CD4-positive, alpha-beta T cell treated with Interferon alpha-2 for 1 hour (primary cell): Measurements from ENCODE around the gene PODNL1.

ENCODE experiments used
- DNase-seq, 2 donors: peaks; one replicate each; pipeline ENCODE4 v3.0.0-alpha.2; 2020 to 2022

The PODNL1 gene

DNA sequence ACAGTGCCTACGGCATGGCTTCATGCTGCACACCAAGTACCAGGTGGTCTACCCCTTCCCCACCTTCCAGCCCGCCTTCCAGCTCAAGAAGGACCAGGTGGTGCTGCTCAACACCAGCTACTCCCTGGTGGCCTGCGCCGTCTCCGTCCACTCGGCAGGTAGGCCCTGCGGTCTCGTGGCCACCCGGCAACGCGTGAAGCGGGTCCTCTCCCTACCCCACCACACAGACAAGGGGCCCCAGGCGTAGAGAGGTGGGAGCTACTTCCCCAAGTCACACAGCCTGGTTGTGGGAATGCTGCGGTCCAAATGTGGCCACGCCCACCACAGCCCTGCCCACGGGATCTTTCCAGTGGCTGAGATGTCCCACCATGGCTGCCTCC is 18.1 kb upstream of the PODNL1 start:
- no peak for DNase-seq

DNA sequence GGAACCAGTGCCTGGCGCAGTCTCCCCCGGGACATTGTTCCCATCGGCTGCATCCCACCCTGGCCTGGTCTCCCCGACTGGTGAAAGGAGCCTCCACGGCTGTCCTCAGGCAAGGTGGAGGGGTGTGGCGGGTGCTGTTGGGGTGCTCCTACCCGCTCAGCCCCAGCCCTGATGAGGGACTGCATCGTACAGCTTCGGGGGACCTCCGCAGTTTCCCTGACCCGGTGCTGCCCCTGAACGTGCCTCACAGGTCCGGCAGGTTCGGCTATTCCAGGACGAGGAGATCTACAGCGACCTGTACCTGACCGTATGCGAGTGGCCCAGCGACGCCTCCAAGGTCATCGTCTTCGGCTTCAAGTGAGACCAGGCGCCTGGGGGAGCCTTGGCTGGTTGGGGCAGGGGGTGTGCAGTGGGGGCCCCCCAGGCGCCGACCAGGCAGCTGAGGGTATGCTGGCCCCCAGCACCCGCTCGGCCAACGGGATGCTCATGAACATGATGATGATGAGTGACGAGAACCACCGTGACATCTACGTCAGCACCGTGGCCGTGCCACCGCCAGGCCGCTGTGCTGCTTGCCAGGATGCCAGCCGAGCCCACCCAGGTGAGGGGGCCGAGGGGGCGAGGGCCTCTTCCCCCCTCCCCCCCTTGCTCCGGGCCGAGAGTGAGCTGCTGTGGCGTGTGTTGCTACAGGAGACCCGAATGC is 17.6 kb upstream of the PODNL1 start:
- DNase-seq: no peak

DNA sequence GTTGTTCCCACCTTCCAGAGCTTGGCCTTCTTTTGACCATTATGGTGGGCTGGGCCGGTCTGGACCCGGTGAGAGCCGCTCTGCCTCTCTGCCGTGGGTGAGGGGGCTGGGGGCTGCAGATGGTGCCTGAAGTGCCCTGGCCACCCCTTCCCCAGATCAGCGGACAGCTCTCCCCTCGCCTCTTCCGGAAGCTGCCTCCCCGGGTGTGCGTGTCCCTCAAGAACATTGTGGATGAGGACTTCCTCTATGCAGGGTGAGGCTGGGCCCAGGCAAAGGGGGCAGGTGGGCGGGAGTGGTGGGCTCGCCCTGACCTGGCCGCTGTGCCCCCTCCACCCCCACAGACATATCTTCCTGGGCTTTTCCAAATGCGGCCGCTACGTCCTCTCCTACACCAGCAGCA is 16.0 kb upstream of the PODNL1 start:
- no peak for DNase-seq

DNA sequence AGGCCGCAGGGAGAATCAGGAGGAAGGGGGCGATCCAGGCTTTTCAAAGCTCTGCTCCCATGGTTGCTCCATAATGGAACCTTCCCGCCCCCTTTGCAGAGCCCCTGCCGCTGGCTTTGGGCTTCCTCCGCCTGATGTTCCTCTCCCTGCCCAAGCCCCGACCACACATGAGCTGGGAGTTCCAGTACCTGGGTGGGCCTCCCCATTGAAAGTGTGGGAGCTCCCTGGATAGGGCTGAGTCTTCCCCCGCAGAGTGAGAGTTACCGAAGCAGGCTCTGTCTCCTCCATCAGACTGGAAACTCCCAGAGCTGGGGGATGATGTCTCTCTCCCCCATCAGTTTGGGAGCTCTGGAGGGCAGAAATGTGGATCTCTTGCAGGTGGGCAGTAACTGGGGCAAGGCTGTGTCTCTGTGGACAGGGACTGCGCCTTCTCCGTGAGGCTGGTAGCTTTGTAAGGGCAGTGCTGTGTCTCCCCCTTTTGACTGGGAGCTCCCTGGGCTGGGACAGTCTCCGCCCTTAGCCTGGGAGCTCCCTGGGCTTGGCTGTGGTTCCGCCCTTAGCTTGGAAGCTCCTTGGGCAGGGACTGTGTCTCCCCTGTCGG is 14.8 kb upstream of the PODNL1 start:
- DNase-seq: no peak

DNA sequence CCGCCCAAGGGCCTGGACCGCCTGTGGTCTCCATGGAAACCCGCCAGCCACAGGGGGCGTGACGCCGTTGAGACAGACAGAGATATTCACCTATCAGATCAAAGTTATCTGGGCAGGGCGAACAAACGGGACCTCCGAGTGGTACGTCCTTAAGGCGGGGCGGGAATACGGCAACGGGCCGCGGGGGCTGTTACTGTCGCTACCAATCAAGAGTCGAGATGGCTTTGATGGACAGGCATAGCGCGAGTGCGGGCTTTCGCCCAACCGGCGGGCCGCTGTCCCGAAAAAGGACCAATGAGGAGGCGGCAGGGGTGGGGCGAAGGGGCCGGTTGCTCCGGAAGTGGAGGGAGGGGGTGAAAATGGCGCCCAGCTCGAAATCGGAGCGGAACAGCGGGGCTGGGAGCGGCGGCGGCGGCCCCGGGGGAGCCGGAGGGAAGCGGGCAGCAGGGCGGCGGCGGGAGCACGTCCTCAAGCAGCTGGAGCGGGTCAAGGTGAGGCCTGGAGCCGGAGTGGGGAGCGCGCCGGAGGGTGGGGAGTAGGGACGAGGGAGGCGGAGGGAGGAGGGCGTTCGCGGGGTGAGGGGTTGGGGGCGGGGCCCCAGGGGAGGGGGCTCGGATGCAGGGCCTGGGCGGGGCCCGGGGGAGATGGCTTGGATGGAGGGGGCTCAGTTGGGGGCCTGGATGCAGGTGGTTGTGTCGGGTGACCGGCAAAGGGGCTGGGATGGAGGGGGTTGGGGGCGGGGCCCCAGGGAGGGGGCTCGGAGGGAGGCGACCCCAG is 14.1 kb upstream of the PODNL1 start, which contains the start of gene DCAF15:
Gene DCAF15 (plus strand): TSS at position 356 of the 777 bp plus-strand sequence. CDS start 4 bp downstream, at position 360.
- peak; percentile 100 for DNase-seq

DNA sequence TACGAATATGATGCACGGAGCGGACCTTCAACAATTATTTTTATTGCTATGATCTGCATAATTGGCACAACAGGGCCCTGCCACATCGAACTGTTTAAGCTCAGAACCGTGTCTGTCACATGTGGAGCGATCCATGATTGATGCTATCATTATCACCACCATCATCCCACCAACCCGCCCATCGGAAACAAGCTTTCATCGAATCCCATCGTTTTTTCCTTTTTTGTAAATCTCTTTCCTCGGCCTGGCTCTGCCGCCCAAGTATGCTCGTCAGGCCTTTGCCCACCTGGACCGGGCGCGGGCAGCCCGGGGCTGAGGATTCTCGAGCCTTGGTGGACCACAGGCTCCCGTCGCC is 13.6 kb upstream of the PODNL1 start:
- DNase-seq: no peak

DNA sequence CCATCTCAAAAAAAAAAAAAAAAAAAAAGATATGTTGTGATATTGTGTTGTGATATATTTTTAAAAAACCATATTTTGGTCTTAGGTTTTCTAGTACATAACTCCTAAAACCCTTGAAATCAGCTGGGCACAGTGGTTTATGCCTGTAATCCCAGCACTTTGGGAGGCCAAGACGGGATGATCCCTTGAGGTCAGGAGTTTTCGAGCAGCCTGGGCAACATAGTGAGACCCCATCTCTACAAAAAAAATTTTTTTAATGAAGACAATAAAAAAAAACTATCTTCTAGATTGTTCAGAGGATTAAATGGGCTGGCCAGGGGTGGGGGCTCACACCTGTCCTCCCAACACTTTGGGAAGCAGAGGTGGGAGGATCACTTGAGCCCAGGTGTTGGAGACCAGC is 12.8 kb upstream of the PODNL1 start:
- DNase-seq: no peak

DNA sequence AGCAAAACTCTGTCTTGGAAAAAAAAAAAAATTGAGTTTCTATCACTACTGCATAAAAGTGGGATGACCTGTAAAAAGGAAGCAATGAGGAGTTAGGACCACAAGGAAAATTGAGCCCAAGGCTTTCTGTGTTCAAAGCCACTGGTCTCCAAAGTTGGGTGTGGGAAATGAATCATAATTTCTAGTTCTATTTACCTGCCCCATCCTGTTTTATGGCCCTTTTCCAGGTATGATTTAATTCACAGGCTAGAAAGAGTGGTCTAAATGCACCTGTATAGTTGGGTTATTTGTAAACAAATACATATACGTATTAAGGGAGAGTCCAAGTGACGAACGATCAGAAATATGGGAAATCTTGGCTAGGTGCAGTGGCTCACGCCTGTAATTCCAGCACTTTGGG is 8.2 kb upstream of the PODNL1 start:
- DNase-seq: no peak

DNA sequence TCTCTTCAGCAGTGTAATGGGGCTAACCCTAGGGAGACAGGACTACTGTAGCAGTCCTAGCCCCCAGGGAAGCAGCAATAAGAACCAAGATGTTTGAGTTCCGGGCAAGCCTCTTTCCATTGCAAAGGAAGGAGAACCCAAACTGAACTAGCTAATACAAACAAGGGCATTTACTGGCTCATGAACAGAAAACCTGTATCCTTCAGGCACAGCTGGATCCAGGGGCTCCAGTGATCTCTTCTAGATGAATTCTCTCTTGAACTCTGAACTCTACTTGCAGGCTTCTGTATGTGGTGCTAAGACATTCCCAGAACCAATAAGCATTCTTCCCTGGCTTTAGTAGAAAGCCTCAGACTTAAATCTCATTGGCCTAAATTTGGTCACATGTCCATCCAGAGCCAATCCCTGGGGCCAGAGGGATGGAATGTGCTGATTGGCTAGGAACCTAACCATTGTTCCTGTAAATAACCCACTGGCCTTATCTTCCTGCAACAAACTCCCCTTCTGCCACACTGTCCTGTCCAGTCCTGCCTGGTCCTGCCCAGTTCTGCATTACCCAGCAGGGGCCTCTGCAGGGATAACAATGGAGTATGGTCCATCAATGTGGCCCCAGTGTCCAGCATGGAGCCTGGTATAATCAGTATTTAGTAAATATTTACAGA is 3.9 kb upstream of the PODNL1 start:
- DNase-seq: no peak

DNA sequence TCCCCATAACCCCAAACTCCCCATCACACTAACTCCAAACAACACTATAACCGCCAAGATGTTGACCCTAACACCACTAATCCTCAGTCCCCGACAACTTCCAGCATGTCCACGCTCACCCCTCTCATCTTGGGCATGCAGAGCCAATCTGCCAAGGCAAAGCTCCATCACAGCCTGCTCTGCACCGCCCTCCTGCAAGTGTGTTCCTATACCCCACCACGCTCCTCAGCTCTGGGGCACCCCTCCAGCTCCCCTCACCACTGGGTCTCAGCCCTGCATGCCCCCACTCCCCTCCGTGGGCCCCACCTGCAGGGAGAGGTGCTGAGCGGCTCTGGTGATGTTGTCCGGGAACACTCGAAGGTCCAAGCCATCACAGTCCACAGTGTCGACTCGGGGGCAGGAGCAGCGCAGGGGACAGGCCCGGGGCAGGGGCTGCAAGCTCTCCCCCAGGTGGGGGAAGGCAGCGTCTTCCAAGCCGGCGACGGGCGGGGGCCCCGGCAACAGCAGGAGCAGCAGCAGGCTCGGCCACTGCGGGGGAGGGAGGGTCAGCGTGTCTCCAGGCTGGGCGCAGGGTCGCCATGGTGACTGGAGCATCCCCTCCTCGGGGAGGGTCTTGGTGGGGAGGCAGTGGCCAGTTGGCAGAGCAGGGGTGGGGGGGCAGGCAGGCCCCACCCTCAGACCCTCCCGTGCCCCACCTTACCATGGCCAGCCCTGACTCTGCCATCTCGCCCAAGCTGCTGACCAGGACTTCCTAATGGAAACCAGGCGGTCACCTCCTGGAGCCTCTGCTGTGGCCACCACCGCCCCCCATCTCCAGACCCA is 527 bp downstream of the PODNL1 start:
- no peak for DNase-seq

DNA sequence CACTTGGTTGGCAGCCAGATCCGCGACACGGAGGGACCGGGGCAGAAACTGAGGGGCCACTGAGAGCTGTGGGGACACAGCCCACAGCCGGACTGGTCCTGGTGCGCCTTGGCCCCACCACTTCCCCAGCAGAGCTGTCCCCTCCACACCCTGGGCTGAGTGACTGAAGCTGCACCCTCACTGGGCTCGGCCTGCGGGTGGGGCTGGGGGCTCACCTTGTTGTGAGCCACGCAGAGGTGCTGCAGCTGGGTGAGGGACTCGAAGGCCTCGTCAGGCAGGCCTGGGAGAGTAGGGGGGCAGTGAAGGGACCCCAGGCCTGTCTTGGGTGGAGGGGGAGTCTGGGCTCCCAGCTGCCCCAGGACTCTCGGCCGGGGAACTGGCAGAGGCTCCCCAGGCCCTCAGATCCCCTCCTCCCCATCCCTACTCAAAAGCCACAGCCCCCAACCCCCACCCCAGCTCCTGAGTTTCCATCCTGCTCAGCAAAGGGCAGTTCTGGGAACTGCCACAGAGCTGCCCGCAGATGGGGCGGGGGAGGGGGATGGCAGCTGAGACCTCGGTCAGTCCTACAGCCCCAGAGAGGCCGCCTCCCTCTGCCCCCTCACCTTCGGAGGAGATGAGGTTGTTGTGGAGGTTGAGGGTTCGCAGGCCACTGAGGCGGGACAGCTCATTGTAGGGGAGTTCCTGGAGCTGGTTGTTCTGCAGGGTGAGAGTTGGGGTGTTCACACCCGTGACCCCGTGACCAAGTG is 2.3 kb downstream of the PODNL1 start:
- DNase-seq: no peak

DNA sequence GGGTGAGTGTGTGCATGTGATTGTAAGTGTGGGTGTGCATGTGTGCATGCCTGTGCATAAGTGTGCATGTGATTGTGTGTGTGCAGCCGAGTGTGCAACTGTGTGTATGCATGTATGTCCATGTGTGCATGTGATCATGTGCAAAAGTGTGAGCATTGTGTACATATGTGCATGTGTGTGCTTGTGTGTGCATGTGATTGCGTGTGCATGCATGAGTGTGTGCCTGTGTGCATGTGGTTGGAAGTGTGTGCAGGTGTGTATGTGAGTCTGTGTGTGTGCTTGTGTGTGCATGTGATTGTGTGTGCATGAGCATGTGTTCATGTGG is 3.5 kb downstream of the PODNL1 start:
- no peak for DNase-seq

DNA sequence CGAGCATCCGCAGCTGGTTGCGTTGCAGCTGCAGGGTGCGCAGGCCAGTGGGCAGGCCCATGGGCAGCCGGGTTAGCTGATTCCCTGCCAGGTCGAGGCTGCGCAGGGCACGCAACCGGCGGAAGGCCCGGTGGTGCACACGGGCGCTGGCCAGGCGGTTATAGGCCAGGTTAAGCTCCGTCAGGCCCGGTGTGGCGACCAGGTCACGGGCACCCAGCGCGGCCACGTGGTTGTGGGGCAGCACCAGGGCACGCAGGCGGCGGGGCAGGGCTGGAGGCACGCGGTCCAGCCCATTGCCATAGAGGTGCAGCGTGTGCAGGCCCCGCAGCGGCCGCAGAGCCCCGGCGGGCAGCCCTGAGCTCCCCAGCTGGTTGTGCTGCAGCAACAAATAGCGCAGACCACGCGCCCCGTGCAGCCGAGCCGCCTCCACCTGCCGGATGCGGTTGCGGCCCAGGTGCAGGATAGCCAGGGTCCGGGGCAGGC is 5.3 kb downstream of the PODNL1 start:
- DNase-seq: no peak

DNA sequence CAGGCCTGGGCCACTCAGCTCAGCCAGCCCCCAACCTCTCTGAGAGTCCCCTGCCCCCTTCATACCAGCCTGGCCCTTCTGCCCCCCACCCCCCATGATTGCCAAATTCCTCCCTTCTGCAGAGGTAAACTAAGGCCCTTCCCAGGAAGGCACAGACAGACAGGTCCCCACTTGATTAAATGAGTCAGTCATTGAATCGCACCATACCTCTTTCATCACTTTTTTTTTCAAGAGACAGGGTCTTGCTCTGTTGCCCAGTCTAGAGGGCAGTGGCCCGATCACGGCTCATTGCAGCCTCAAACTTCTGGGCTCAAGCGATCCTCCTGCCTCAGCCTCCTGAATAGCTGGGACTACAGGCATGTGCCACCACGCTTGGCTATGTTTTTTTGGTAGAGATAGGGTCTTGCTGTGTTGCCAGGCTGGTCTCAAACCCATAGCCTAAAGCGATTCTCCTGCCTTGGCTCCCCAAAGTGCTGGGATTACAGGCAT is 6.0 kb downstream of the PODNL1 start:
- DNase-seq: no peak

DNA sequence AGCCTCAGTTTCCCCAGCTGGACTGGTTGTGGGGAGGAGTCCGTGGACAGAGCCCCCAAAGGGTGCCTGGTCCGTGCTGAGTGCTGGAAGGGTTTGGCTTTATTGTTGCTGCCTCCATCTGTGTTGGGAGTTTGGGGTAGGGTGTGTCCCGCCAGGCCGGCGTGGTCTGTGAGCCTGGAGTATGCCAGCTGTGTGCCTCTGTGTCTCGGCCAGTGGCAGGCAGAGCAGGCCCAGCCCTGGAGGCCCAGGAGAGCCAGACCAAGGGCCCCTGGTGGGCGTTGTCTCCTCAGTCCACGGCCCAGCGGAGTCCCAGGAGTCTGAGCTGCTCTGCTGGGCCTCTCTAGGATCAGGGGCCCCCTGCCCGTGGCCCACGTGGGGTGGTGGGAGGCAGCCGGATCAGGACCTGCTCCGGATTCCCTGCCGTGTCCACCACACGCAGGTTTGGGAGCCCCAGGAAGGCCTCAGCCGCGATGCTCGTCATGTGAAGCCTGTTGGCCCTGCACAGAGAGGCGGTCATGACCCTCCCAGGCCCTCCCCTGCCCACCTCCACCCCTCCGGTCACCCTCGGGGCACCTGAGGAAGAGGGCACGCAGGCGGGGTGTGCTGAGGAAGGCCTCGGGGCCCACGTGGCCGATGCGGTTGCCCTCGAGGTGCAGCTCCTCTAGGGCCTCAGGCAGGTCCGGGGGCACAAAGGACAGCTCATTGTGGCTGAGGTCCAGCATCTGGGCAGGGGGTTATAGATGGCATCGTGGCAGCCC is 6.6 kb downstream of the PODNL1 start:
- no peak for DNase-seq

DNA sequence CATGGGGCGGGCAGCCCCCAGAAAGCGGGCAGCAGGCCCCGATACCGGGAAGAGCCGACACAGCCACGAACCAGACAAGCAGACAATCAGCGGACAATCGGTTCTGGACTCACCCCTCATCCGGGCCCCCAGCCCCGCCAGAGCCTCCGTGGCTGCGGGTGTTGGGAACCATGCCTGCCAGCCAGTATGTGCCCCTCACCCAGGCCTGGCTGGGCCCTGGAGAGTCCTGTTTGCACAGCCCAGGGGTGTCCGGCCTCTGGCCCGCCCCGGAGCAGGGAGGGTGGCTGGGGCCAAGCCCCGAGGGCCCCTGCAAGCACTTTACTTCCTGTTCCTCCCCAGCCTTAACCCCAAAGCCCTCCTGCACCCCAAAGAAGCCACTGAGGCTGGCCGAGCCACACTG is 7.8 kb downstream of the PODNL1 start:
- DNase-seq: no peak

DNA sequence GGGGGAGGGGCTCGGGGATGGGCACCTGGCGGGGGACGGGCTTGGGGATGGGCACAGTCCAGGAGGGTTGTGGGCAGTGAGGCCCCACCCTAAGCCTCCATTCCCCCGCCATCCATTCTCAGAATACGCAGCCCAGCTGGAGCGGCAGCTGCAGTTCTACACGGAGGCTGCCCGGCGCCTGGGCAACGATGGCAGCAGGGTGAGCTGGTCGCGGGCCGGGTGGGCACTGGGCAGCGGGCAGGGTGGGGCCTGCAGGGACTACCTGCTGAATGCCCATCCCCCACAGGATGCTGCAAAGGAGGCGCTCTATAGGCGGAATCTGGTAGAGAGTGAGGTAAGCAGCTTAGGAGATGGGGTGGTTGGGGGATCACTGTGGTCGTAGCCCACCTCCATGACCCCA is 8.3 kb downstream of the PODNL1 start:
- DNase-seq: no peak

DNA sequence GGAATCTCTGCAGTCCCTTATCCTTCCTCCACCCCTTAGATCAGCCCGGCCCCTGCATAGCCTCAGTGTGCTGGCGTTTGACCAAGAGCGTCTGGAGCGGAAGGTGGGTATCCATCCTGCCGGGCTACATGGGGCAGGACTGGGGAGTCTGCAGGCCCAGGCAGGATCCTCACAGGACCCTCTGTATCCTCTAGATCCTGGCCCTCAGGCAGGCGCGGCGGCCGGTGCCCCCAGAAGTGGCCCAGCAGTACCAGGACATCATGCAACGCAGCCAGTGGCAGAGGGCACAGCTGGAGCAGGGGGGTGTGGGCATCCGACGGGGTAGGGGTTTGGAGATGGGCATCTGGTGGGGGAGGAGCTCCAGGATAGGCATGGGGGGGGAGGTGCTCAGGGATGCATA is 8.9 kb downstream of the PODNL1 start:
- DNase-seq: no peak

DNA sequence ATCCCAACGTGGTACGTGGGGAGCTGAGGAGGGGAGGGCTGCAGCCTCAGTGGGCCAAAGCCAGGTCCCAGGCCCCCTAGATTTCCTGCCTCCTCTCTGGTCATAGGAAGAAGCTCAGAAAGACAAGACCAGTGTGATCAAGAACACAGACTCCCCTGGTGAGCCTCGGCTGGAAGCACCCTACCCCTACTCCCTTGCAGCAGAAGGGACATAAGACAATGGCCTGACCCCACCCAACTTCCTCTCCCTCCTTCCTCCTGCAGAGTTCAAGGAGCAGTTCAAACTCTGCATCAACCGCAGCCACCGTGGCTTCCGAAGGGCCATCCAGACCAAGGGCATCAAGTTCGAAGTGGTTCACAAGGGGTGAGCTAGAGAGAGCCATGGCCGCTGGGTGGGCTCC is 11.5 kb downstream of the PODNL1 start:
- no peak for DNase-seq

DNA sequence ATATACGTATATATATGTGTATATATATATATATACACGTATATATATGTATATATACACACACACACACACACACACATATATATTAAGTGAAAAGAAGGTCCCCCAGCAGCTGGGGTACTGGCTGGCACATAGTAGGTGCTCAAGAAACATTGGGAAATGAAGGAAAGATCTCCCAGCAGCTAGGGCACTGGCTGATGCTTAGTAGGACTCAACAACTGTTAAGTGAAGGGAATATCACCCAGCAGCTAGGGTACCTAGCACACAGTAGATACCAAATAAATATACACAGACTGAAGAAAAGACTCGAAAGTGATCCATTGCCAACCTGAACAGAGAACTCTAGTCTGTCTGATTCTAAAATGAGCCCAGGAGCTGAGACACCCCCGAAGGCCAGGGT is 12.2 kb downstream of the PODNL1 start:
- DNase-seq: no peak
